AG04450 (cell line): Measurements from ENCODE around the gene CFAP221. TPM values are rescaled to one million over a fixed set of nuclear protein-coding genes. Genes with fewer than 3 reads are reported as not detected.

Source experiments
- CTCF ChIA-PET: fragments of 300-600, 350-600 bp; formaldehyde crosslinking; extraction: SDS; loops from one replicate; lab custom pipeline; 2022; ENCODE audit warnings: antibody characterized with exemption, inconsistent platforms; lab: Charles Lee
- POLR2A ChIA-PET: fragments of 350-600 bp; formaldehyde crosslinking; extraction: SDS; loops from one replicate; lab custom pipeline; 2021; ENCODE audit warnings: antibody characterized with exemption, inconsistent platforms; lab: Yijun Ruan, JAX
- DNase-seq: peaks from one replicate; pipeline ENCODE4 v3.0.0-alpha.2; 2011; ENCODE audit warnings: low read depth, low spot score
- H3K27ac ChIP-seq: one replicate; pipeline ENCODE4 v1.5.1; 2012; ENCODE audit warnings: low read depth, low read length, control low read depth
- H3K27me3 ChIP-seq: one replicate; pipeline ENCODE4 v1.6.0; 2012; ENCODE audit warnings: low read length; ENCODE audit not compliant: control insufficient read depth, insufficient read depth
- H3K4me3 ChIP-seq: 2 replicates; pipeline ENCODE4 v1.5.1; 2011; ENCODE audit warnings: mild to moderate bottlenecking, low read depth, low read length, control low read depth
- H3K9me3 ChIP-seq: 2 replicates; pipeline ENCODE4 v1.5.1; 2012; ENCODE audit warnings: low read length; ENCODE audit not compliant: control insufficient read depth, insufficient read depth
- polyA plus RNA-seq: library from polyadenylated mRNA; depleted of rRNA; stranded (reverse); fragments of >200 nt; gene quantifications from 2 replicates; pipeline ENCODE4 v1.2.3, GENCODE V29; 2011
- TF ChIP-seq, protein P1 (sequence below): IDR thresholded peaks from 2 replicates; pipeline ENCODE4 v1.5.1; 2011; ENCODE audit warnings: low read depth, low read length, control low read depth, inconsistent platforms

The CFAP221 gene
- polyA plus RNA-seq, 1 experiment = not detected

- CTCF ChIA-PET = interaction anchor here (0.6 kb wide), 1 partner anchor 175 kb away, joined by 3 read pairs; no protein-coding TSS in a partner anchor
- H3K4me3 ChIP-seq = no peak overlapping the region
- TF ChIP-seq, protein P1, sequence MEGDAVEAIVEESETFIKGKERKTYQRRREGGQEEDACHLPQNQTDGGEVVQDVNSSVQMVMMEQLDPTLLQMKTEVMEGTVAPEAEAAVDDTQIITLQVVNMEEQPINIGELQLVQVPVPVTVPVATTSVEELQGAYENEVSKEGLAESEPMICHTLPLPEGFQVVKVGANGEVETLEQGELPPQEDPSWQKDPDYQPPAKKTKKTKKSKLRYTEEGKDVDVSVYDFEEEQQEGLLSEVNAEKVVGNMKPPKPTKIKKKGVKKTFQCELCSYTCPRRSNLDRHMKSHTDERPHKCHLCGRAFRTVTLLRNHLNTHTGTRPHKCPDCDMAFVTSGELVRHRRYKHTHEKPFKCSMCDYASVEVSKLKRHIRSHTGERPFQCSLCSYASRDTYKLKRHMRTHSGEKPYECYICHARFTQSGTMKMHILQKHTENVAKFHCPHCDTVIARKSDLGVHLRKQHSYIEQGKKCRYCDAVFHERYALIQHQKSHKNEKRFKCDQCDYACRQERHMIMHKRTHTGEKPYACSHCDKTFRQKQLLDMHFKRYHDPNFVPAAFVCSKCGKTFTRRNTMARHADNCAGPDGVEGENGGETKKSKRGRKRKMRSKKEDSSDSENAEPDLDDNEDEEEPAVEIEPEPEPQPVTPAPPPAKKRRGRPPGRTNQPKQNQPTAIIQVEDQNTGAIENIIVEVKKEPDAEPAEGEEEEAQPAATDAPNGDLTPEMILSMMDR = no peak
- POLR2A ChIA-PET = no interaction called here
- H3K27me3 ChIP-seq = no peaks in the 10 kb centered on the region
- H3K27ac ChIP-seq = no peak overlapping the region
- no peaks in the 10 kb centered on the region for H3K9me3 ChIP-seq
- no peak for DNase-seq
These were observed 39.0 kb downstream of the CFAP221 start for GRCh38 chr2:119583291-119583690.

DNA sequence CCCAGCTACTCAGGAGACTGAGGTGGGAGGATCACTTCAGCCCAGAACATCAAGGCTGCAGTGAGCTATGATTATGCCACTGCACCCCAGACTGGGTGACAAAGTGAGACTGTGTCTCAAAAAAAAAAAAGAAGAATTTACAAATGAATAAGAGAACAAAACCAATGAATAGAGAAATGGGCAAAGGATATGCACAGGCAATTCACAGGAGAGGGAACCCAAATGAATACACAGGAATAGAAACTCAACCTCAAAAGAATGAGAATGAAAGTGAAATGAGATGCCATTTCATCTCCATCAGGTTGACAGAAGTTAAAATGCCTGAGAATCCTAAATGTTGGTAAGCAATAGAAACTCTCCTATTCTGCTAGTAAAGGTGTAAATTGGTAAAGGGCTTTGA is 40.2 kb downstream of the CFAP221 start:
- H3K4me3 ChIP-seq = no peak overlapping the region
- ChIA-PET POLR2A (no interaction called here), CTCF (interaction anchor here (0.5 to 0.6 kb wide), 2 partner anchors 194 to 1368 kb away, joined by 4 to 5 read pairs; no protein-coding TSS in a partner anchor)
- no peak for DNase-seq
- no peaks in the 10 kb centered on the region for H3K27me3 ChIP-seq
- H3K27ac ChIP-seq = no peak overlapping the region
- H3K9me3 ChIP-seq = no peaks in the 10 kb centered on the region
- TF ChIP-seq, protein P1 = no peak

DNA sequence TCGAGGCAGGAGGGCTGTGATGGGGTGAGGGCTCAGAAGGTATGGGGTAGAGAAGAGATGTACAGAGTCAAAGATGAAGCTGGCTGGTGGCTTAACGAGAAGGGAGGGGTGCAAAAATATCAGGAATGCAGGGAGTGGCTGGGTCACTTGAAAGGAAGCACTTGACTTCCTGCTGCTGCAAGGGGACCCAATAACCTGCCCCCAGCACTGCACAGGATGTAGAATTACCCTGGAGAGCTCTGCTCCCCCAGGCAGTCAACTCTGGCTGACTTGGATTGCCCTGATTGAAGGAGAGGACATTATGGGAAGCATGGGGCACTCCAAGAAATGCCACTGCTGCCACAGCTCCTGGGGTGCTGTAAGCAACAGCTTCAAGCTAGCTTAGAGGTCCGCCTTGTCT is 41.8 kb downstream of the CFAP221 start:
- Histone ChIP-seq H3K9me3 (no peaks in the 10 kb centered on the region), H3K27ac (no peak overlapping the region), H3K4me3 (no peak overlapping the region), H3K27me3 (no peaks in the 10 kb centered on the region)
- ChIA-PET POLR2A (no interaction called here), CTCF (no interaction called here)
- TF ChIP-seq, protein P1 = no peak
- DNase-seq = no peak

- no peaks in the 10 kb centered on the region for H3K27me3 ChIP-seq
- no peak for DNase-seq
- ChIA-PET CTCF (no interaction called here), POLR2A (no interaction called here)
- TF ChIP-seq, protein P1 = no peak
- no peak overlapping the region for H3K4me3 ChIP-seq
- no peak overlapping the region for H3K27ac ChIP-seq
- no peaks in the 10 kb centered on the region for H3K9me3 ChIP-seq
These were observed 46.6 kb downstream of the CFAP221 start for GRCh38 chr2:119590873-119591272.

DNA sequence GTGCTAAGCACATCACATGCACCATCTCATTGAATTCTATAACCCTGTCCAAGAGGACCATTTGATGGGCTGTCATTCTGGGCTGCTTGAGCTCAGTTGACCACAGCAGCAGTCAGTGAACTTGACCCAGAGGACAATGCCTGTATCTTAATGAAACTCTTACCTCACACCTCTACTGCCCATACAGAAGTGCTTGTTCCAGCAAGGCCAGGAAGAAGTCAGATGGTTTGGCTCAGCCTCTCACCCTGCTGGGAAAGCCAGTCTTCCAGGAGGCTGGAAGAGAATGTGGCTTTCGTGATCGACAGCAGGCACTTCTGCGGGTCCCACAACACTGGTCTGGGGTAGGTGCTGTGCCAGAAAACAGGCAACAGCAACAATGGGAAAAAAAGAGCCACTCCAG is 47.3 kb downstream of the CFAP221 start:
- POLR2A ChIA-PET = no interaction called here
- CTCF ChIA-PET = no interaction called here
- no peak overlapping the region for H3K27ac ChIP-seq

More for the DNA sequence above, 47.3 kb downstream of the CFAP221 start:
- H3K9me3 ChIP-seq = no peaks in the 10 kb centered on the region
- no peak for DNase-seq
- TF ChIP-seq, protein P1 = no peak
- H3K27me3 ChIP-seq = no peaks in the 10 kb centered on the region
- H3K4me3 ChIP-seq = no peak overlapping the region
